Endothelial cell of umbilical vein (primary cell): Measurements from ENCODE around the gene ERGIC1. TPM values are rescaled to one million over a fixed set of nuclear protein-coding genes. Genes with fewer than 3 reads are reported as not detected.
A peak's percentile ranks its signal among the peaks of the same experiment; 100 is the strongest.

Experiments
- BruUV-seq: library from RNA; stranded (reverse); fragments of 400-500 nt; replicated peaks from 2 replicates; lab custom pipeline; 2021; lab: Mats Ljungman, UMichigan
- CTCF ChIA-PET: fragments of 300-600, 350-600 bp; sonication (Branson Sonifier 250); formaldehyde crosslinking; loops from one replicate; lab custom pipeline; 2021; ENCODE audit warnings: antibody characterized with exemption, inconsistent platforms; lab: Charles Lee
- POLR2A ChIA-PET: fragments of 300-600, 350-600 bp; sonication (Branson Sonifier 250); formaldehyde crosslinking; loops from one replicate; lab custom pipeline; 2021; ENCODE audit warnings: antibody characterized with exemption, inconsistent platforms; lab: Charles Lee
- DNase-seq: peaks from one replicate; pipeline ENCODE4 v3.0.0-alpha.2; 2011; ENCODE audit warnings: low read depth, low spot score
- FAIRE-seq: peaks from 2 replicates; lab custom pipeline; 2011; peaks lifted over from hg19 to GRCh38; lab: Jason Lieb, UNC
- H2AFZ ChIP-seq: 2 replicates; pipeline ENCODE4 v1.6.0; 2012; ENCODE audit warnings: low read depth, low read length, control low read depth, inconsistent platforms
- H3K27ac ChIP-seq: 2 replicates; pipeline ENCODE4 v1.5.1; 2011; ENCODE audit warnings: low read depth, mild to moderate bottlenecking, control low read depth, low read length, moderate library complexity; ENCODE audit not compliant: insufficient read depth
- H3K27me3 ChIP-seq, 2 experiments: 2 replicates each; pipeline versions ENCODE4 v1.6.0 to v1.6.1; 2011; ENCODE audit warnings: low read length in 2 of 2, mixed read lengths in 1 of 2; ENCODE audit not compliant: control insufficient read depth in 2 of 2, insufficient read depth in 2 of 2
- H3K36me3 ChIP-seq, 2 experiments: 2 replicates in 1 of 2; 3 replicates in 1 of 2; pipeline ENCODE4 v1.5.1; 2011; ENCODE audit warnings: low read length in 2 of 2, mild to moderate bottlenecking in 1 of 2, moderate library complexity in 1 of 2; ENCODE audit not compliant: control insufficient read depth in 2 of 2, insufficient read depth in 2 of 2; ENCODE audit errors: extremely low read depth in 1 of 2
- H3K4me1 ChIP-seq: 3 replicates; pipeline ENCODE4 v1.5.1; 2011; ENCODE audit warnings: mild to moderate bottlenecking, low read length; ENCODE audit not compliant: control insufficient read depth, insufficient read depth; ENCODE audit errors: extremely low read depth
- H3K4me2 ChIP-seq: 2 replicates; pipeline ENCODE4 v1.6.1; 2011; ENCODE audit warnings: low read length, control low read depth, mixed read lengths; ENCODE audit not compliant: insufficient read depth
- H3K4me3 ChIP-seq, 3 experiments: fragments of 200-600 bp in 1 of 3; sonication (generic), shearing (Covaris generic) in 1 of 3; replicated peaks in 1 of 3; 2 replicates each; pipeline ENCODE4 v1.5.1; 2011 to 2016; ENCODE audit warnings: control low read depth in 3 of 3, low read length in 3 of 3, mild to moderate bottlenecking in 2 of 3, inconsistent platforms in 1 of 3, low read depth in 1 of 3, moderate library complexity in 1 of 3; ENCODE audit not compliant: insufficient read depth in 1 of 3
- H3K79me2 ChIP-seq: 2 replicates; pipeline ENCODE4 v1.6.0; 2012; ENCODE audit warnings: low read length, inconsistent platforms; ENCODE audit not compliant: control insufficient read depth, insufficient read depth
- H3K9ac ChIP-seq: replicated peaks from 2 replicates; pipeline ENCODE3; 2011; ENCODE audit warnings: low read length, control low read depth; ENCODE audit not compliant: insufficient read depth; ENCODE audit errors: extremely low read depth
- H3K9me1 ChIP-seq: replicated peaks from 3 replicates; pipeline ENCODE4 v1.6.0; 2011; ENCODE audit warnings: mild to moderate bottlenecking, low read length; ENCODE audit not compliant: control insufficient read depth, insufficient read depth; ENCODE audit errors: extremely low read depth
- H3K9me3 ChIP-seq: replicated peaks from 2 replicates; pipeline ENCODE4 v1.5.1; 2012; ENCODE audit warnings: low read length, inconsistent platforms; ENCODE audit not compliant: control insufficient read depth, insufficient read depth
- H4K20me1 ChIP-seq: replicated peaks from 2 replicates; pipeline ENCODE3; 2011; ENCODE audit warnings: mild to moderate bottlenecking, low read length; ENCODE audit not compliant: control insufficient read depth, insufficient read depth; ENCODE audit errors: extremely low read depth
- CTCF ChIP-seq, 2 donors: IDR thresholded peaks; 1 replicate in 1 of 2; 2 replicates in 1 of 2; pipeline ENCODE4 v1.5.1; 2011; ENCODE audit warnings: low read length in 2 of 2, mild to moderate bottlenecking in 2 of 2, moderate library complexity in 2 of 2, control low read depth in 1 of 2, inconsistent platforms in 1 of 2, low read depth in 1 of 2; ENCODE audit not compliant: insufficient read depth in 1 of 2; ENCODE audit errors: extremely low read depth in 1 of 2
- EZH2 ChIP-seq: IDR thresholded peaks from 2 replicates; pipeline ENCODE4 v1.6.1; 2012; ENCODE audit warnings: borderline replicate concordance, low read depth, mild to moderate bottlenecking, moderate library complexity, low read length, inconsistent platforms; ENCODE audit not compliant: severe bottlenecking
- FOS ChIP-seq: IDR thresholded peaks from 2 replicates; pipeline ENCODE4 v1.6.1; 2011; ENCODE audit warnings: mild to moderate bottlenecking, low read length, moderate library complexity, borderline replicate concordance; ENCODE audit not compliant: insufficient read depth
- GATA2 ChIP-seq: IDR thresholded peaks from 2 replicates; pipeline ENCODE4 v1.7.0; 2011; ENCODE audit warnings: low read depth, mild to moderate bottlenecking, moderate library complexity, mixed read lengths, low read length; ENCODE audit not compliant: insufficient read length, insufficient read depth
- JUN ChIP-seq: IDR thresholded peaks from 2 replicates; pipeline ENCODE4 v1.6.1; 2011; ENCODE audit warnings: borderline replicate concordance, low read depth; ENCODE audit not compliant: insufficient read length, insufficient read depth
- MAX ChIP-seq: IDR thresholded peaks from 2 replicates; pipeline ENCODE4 v1.6.1; 2011; ENCODE audit not compliant: insufficient read depth, insufficient read length
- MYC ChIP-seq: IDR thresholded peaks from one replicate; pipeline ENCODE4 v1.6.1; 2011; ENCODE audit warnings: mild to moderate bottlenecking, low read depth, low read length
- POLR2A ChIP-seq: IDR thresholded peaks from 2 replicates; pipeline ENCODE4 v1.6.1; 2012; ENCODE audit warnings: low read depth, mild to moderate bottlenecking, control low read depth, low read length
- POLR2AphosphoS5 ChIP-seq: IDR thresholded peaks from 2 replicates; pipeline ENCODE4 v1.6.1; 2012; ENCODE audit warnings: low read depth, mild to moderate bottlenecking, control low read depth, low read length, moderate library complexity; ENCODE audit not compliant: insufficient read depth
- dilution Hi-C: fragments of 300-500 bp; cut with MboI; formaldehyde crosslinking; loops from one replicate; pipeline ENCODE4 v1.15.0; 2019; ENCODE audit warnings: low sequenced_read_pairs; ENCODE audit not compliant: extremely low pct_ligation_motif_present
- intact Hi-C: fragments of 100-400 bp; cut with micrococcal nuclease; formaldehyde crosslinking; loops from one replicate; pipeline ENCODE4 v1.10.0; 2022
- polyA plus RNA-seq, 4 experiments: library from polyadenylated mRNA; depleted of rRNA in 3 of 4; stranded (reverse) in 3 of 4; unstranded in 1 of 4; fragments of >200 nt; gene quantifications; 2 replicates each; pipeline versions ENCODE4 v1.2.1 to v1.2.3, GENCODE V29; 2011 to 2012; ENCODE audit warnings: missing spikeins in 1 of 4
- total RNA-seq: library from RNA; stranded (reverse); gene quantifications from 2 replicates; pipeline ENCODE4 v1.2.3, GENCODE V29; 2021

The ERGIC1 gene
- total and polyA plus RNA-seq, 2 donors (not counting 3 experiments of a cell fraction or from before 2014, with no cell fraction given) = 105 to 109 TPM

- Histone ChIP-seq H3K27me3 (no peaks in the 10 kb centered on the region), H3K9me1 (no peaks in the 10 kb centered on the region), H3K79me2 (peaks cover 58% of the 10 kb centered on the region), H3K4me3 (no peak overlapping the region), H3K27ac (peak overlapping the region; percentile 13), H3K36me3 (no peaks in the 10 kb centered on the region), H4K20me1 (no peaks in the 10 kb centered on the region), H3K9ac (no peak overlapping the region), H2AFZ (no peak overlapping the region), H3K9me3 (no peaks in the 10 kb centered on the region), H3K4me1 (peaks cover 12% of the 10 kb centered on the region), H3K4me2 (no peak overlapping the region)
- DNase-seq = peak; percentile 38
- TF ChIP-seq GATA2 (peak; percentile 11), POLR2A (no peak)
- no peak for FAIRE-seq
- POLR2A ChIA-PET = no interaction called here
- BruUV-seq = no TSS peak
- intact Hi-C loops = no loop called here
- dilution Hi-C loops = no loop called here
- CTCF ChIA-PET = interaction anchor here (1.1 to 1.4 kb wide), 3 partner anchors 11 to 71 kb away, joined by 3 to 5 read pairs (median 4); no protein-coding TSS in a partner anchor
Measured at GRCh38 chr5:172837640-172838039, 3.6 kb downstream of the ERGIC1 start.

- no TSS peak for BruUV-seq
- no peak overlapping the region for H3K4me2 ChIP-seq
- no peak overlapping the region for H3K4me3 ChIP-seq
- DNase-seq (no peak), FAIRE-seq (no peak)
- H4K20me1 ChIP-seq = no peaks in the 10 kb centered on the region
- no peaks in the 10 kb centered on the region for H3K36me3 ChIP-seq
- H2AFZ ChIP-seq = no peak overlapping the region
- no peak overlapping the region for H3K27ac ChIP-seq
- POLR2A ChIA-PET = no interaction called here
- CTCF ChIA-PET = interaction anchor here (1.2 to 1.9 kb wide), 5 partner anchors 9 to 66 kb away, joined by 3 to 6 read pairs (median 4); no protein-coding TSS in a partner anchor
- H3K9ac ChIP-seq = no peak overlapping the region
- no peaks in the 10 kb centered on the region for H3K9me1 ChIP-seq
- TF ChIP-seq JUN = no peak
- TF ChIP-seq CTCF (IDR thresholded peaks at IDR 0.05; ENCODE audit: extremely low read depth in 1 of 2, insufficient read depth in 1 of 2, low read depth in 1 of 2, low read length in 2 of 2) = no peak
- TF ChIP-seq MAX = no peak
- no peak for TF ChIP-seq MYC
- no peak for TF ChIP-seq POLR2A
- TF ChIP-seq EZH2 = no peak
- no peak for TF ChIP-seq FOS
- TF ChIP-seq POLR2AphosphoS5 = no peak
- TF ChIP-seq GATA2 = no peak
- H3K27me3 ChIP-seq = no peaks in the 10 kb centered on the region
- intact Hi-C loops = no loop called here
- H3K4me1 ChIP-seq = peaks cover 12% of the 10 kb centered on the region
- peaks cover 60% of the 10 kb centered on the region for H3K79me2 ChIP-seq
- H3K9me3 ChIP-seq = no peaks in the 10 kb centered on the region
- dilution Hi-C loops = no loop called here
Measured at GRCh38 chr5:172838151-172838875, 4.3 kb downstream of the ERGIC1 start.
